H1 (cell line): ENCODE data around the gene C10orf95. TPM values are rescaled to one million over a fixed set of nuclear protein-coding genes. Genes with fewer than 3 reads are reported as not detected.

Experiments
- ASH2L ChIP-seq: fragments of 200-600, 300-600 bp; sonication (generic); IDR thresholded peaks from one replicate; pipeline ENCODE4 v1.7.1; 2017; ENCODE audit warnings: low read length
- BCL11A ChIP-seq, 2 experiments: IDR thresholded peaks; one replicate each; pipeline ENCODE4 v1.6.1; 2011; ENCODE audit warnings: low read depth in 2 of 2, low read length in 2 of 2, mild to moderate bottlenecking in 2 of 2
- CBX5 ChIP-seq: fragments of 300-800, 300-1000 bp; sonication (generic); IDR thresholded peaks from 2 replicates; pipeline ENCODE4 v1.7.1; 2016; ENCODE audit warnings: antibody characterized with exemption, low read length, low read depth
- CHD1 ChIP-seq: IDR thresholded peaks from 2 replicates; pipeline ENCODE4 v1.6.1; 2012; ENCODE audit warnings: low read depth, low read length, improper control_type of control experiment
- CREB1 ChIP-seq: IDR thresholded peaks from 2 replicates; pipeline ENCODE4 v1.6.1; 2012; ENCODE audit warnings: inconsistent platforms
- CTBP2 ChIP-seq: IDR thresholded peaks from 2 replicates; pipeline ENCODE4 v1.7.0; 2011; ENCODE audit warnings: borderline replicate concordance, mild to moderate bottlenecking, moderate library complexity, mixed read lengths, low read length; ENCODE audit not compliant: insufficient read depth, insufficient read length
- GABPA ChIP-seq: IDR thresholded peaks from 2 replicates; pipeline ENCODE4 v1.6.1; 2011; ENCODE audit warnings: mild to moderate bottlenecking, low read length, moderate library complexity, borderline replicate concordance; ENCODE audit not compliant: insufficient read depth
- HDAC2 ChIP-seq, 2 experiments: fragments of 300-600 bp in 1 of 2; sonication (generic) in 1 of 2; IDR thresholded peaks; 2 replicates each; pipeline ENCODE4 v1.6.1; 2011 to 2012; ENCODE audit warnings: low read depth in 2 of 2, low read length in 2 of 2, mild to moderate bottlenecking in 2 of 2, moderate library complexity in 2 of 2, borderline replicate concordance in 1 of 2, inconsistent platforms in 1 of 2
- HDAC6 ChIP-seq: IDR thresholded peaks from one replicate; pipeline ENCODE4 v1.7.1; 2012; ENCODE audit warnings: low read depth, mild to moderate bottlenecking, inconsistent platforms, low read length, moderate library complexity
- KDM1A ChIP-seq: fragments of 200-600, 300-600 bp; sonication (generic); IDR thresholded peaks from 2 replicates; pipeline ENCODE4 v1.7.1; 2016; ENCODE audit warnings: mild to moderate bottlenecking, low read length, borderline replicate concordance
- KDM5A ChIP-seq: fragments of 200-600 bp; IDR thresholded peaks from 2 replicates; pipeline ENCODE4 v1.7.1; 2012; ENCODE audit warnings: mild to moderate bottlenecking, low read length, inconsistent platforms, mixed read lengths
- NRF1 ChIP-seq: IDR thresholded peaks from 2 replicates; pipeline ENCODE4 v1.6.1; 2011; ENCODE audit warnings: mild to moderate bottlenecking, low read depth, low read length, improper control_type of control experiment
- POLR2A ChIP-seq, 2 experiments: IDR thresholded peaks; 1 replicate in 1 of 2; 2 replicates in 1 of 2; pipeline ENCODE4 v1.6.1; 2011; ENCODE audit warnings: low read depth in 2 of 2, low read length in 2 of 2, mild to moderate bottlenecking in 2 of 2; ENCODE audit errors: control extremely low read depth in 1 of 2
- RBBP5 ChIP-seq: IDR thresholded peaks from 2 replicates; pipeline ENCODE4 v1.7.1; 2012; ENCODE audit warnings: low read depth, mild to moderate bottlenecking, inconsistent platforms, low read length, moderate library complexity, borderline replicate concordance
- RFX5 ChIP-seq: IDR thresholded peaks from 2 replicates; pipeline ENCODE4 v1.6.1; 2011; ENCODE audit warnings: low read depth, low read length, improper control_type of control experiment, borderline replicate concordance
- SIN3A ChIP-seq, 2 experiments: IDR thresholded peaks in 1 of 2; conservative IDR thresholded peaks in 1 of 2; 2 replicates each; pipeline ENCODE4 v1.6.1; 2011 to 2012; ENCODE audit warnings: low read length in 2 of 2, improper control_type of control experiment in 1 of 2, low read depth in 1 of 2, mild to moderate bottlenecking in 1 of 2
- SP1 ChIP-seq: IDR thresholded peaks from 2 replicates; pipeline ENCODE4 v1.6.1; 2011; ENCODE audit warnings: low read depth, low read length
- SP2 ChIP-seq: IDR thresholded peaks from 2 replicates; pipeline ENCODE4 v1.6.1; 2012; ENCODE audit warnings: mild to moderate bottlenecking, low read length, inconsistent platforms
- TAF1 ChIP-seq: IDR thresholded peaks from 2 replicates; pipeline ENCODE4 v1.6.1; 2011; ENCODE audit warnings: mild to moderate bottlenecking, low read depth, low read length
- TAF7 ChIP-seq: optimal IDR thresholded peaks from 2 replicates; pipeline ENCODE3; 2011; ENCODE audit warnings: low read depth, mild to moderate bottlenecking, inconsistent platforms, low read length, moderate library complexity, borderline replicate concordance
- TBP ChIP-seq: IDR thresholded peaks from 2 replicates; pipeline ENCODE4 v1.6.1; 2011; ENCODE audit warnings: low read depth, low read length, improper control_type of control experiment
- TEAD4 ChIP-seq: IDR thresholded peaks from 2 replicates; pipeline ENCODE4 v1.6.1; 2012; ENCODE audit warnings: low read depth, low read length, inconsistent platforms, mixed read lengths
- polyA plus RNA-seq, 7 experiments: library from polyadenylated mRNA; depleted of rRNA in 3 of 7; stranded (reverse) in 5 of 7; unstranded in 2 of 7; fragments of >200 nt in 5 of 7; fragments of 200-250 nt in 2 of 7; gene quantifications; 1 replicate in 5 of 7; 2 replicates in 1 of 7; 4 replicates in 1 of 7; pipeline versions ENCODE4 v1.2.1 to v1.2.3, GENCODE V29; 2011 to 2013; ENCODE audit warnings: missing spikeins in 2 of 7, mixed read lengths in 2 of 7
- total RNA-seq: library from RNA; stranded (reverse); fragmentation: NEBNext Ultra II Directional; extraction: Animal tissue kit (Norgen Biotek cat#: 25700); gene quantifications from 2 replicates; pipeline ENCODE4 v1.2.1, GENCODE V29; 2021
- TF ChIP-seq, protein P1 (sequence below): IDR thresholded peaks from 2 replicates; pipeline ENCODE4 v1.6.1; 2012; ENCODE audit warnings: inconsistent platforms
- TF ChIP-seq, protein P2 (sequence below): IDR thresholded peaks from 2 replicates; pipeline ENCODE4 v1.6.1; 2012; ENCODE audit warnings: inconsistent platforms

Gene C10orf95
- total and polyA plus RNA-seq, 2 of the 8 experiments (the other 6 are each of a cell fraction or from before 2014, with no cell fraction given): 0.34 to 0.48 TPM

DNA sequence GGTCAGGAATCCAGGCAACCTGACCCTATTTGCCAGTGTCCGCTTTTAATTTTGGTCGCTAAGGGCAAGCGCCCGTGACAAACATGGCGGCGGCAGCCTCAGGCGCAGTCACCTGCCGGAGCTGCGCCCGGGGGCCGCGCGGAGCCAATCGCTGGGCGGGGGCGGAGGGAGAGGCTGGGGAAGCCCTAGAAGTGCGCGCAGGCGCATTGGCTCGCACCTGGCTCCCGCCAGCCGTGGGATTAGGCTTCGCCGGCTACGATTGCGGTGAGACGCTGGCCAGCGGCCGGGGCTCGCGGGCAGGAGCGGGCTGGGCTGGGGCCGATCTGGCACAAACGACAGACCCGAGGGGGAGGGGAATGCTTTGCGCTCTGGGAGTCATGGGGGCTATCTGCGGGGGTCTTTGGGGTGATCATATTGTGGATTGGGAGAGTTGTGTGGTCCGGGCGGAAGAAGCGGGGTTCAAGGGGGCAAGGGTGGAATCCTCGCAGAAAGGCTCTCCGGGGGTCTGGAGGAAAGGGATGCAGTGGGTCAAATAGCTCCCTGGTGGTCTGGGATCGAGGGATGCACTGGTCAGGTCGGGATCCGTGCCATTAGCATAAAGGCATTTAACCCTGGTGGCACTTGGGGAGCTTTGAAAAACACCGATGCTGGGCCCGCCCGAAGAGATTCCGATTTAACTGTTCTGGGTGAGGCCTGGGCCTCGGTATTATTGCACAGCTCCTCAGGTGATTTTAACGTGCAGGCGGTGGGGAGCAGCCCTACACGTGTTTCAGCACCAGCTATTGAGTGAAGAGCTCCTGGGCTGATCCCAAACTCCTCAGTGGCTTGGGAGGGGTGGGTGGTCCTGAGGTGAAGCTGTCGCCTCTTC, 10.1 kb upstream of the C10orf95 start (continued):
- no peak for TF ChIP-seq BCL11A (IDR thresholded peaks at IDR 0.05; ENCODE audit: low read depth in 2 of 2, low read length in 2 of 2)
- peak; percentile 61 for TF ChIP-seq ASH2L
- no peak for TF ChIP-seq CTBP2
- TF ChIP-seq HDAC2 (IDR thresholded peaks at IDR 0.05; ENCODE audit: borderline replicate concordance in 1 of 2, low read depth in 2 of 2, low read length in 2 of 2): peak; percentile 39 to 87; a peak in 2 of 4 replicates
- no peak for TF ChIP-seq RFX5
- TF ChIP-seq CBX5: no peak
- peak; percentile 68 for TF ChIP-seq CREB1
- TF ChIP-seq KDM5A: no peak
- TF ChIP-seq, protein P1, sequence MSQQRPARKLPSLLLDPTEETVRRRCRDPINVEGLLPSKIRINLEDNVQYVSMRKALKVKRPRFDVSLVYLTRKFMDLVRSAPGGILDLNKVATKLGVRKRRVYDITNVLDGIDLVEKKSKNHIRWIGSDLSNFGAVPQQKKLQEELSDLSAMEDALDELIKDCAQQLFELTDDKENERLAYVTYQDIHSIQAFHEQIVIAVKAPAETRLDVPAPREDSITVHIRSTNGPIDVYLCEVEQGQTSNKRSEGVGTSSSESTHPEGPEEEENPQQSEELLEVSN: peak; percentile 90
- peak; percentile 87 for TF ChIP-seq TAF1
- TF ChIP-seq POLR2A (IDR thresholded peaks at IDR 0.05; ENCODE audit: control extremely low read depth in 1 of 2, low read depth in 2 of 2, low read length in 2 of 2): peak in 1 of 2 experiments; percentile 71; a peak in 2 of 3 replicates
- no peak for TF ChIP-seq TAF7
- TF ChIP-seq, protein P2, sequence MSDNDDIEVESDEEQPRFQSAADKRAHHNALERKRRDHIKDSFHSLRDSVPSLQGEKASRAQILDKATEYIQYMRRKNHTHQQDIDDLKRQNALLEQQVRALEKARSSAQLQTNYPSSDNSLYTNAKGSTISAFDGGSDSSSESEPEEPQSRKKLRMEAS: peak; percentile 91
- TF ChIP-seq SIN3A (conservative IDR thresholded peaks at IDR 0.05 in 1 of 2, IDR thresholded peaks at IDR 0.05 in 1 of 2; ENCODE audit: low read depth in 1 of 2, low read length in 2 of 2): peak; percentile 94 to 95
- TF ChIP-seq KDM1A: no peak
- TF ChIP-seq GABPA: no peak
- 0 out of 2 replicates have a peak, but pooled peaks have one; percentile 46 for TF ChIP-seq SP1
- no peak for TF ChIP-seq SP2
- TF ChIP-seq CHD1: no peak
- TF ChIP-seq NRF1: peak; percentile 69
- TF ChIP-seq TBP: peak; percentile 61; the same call in 1 of the 2 replicates
- TF ChIP-seq HDAC6: no peak
- TF ChIP-seq TEAD4: no peak
- TF ChIP-seq RBBP5: no peak
